Panc1 (cell line): ENCODE results near the gene PEG3. TPM values are rescaled to one million over a fixed set of nuclear protein-coding genes. Genes with fewer than 3 reads are reported as not detected.

ENCODE experiments used
- ATAC-seq: fragments of 200-7000 bp; cut with Tn5 transposase; 2 replicates; pipeline ENCODE4 v1.9.1; 2020; ENCODE audit warnings: mild to moderate bottlenecking, moderate library complexity
- BruUV-seq: library from RNA; stranded (reverse); fragments of 400-500 nt; replicated peaks from 2 replicates; lab custom pipeline; 2021; lab: Mats Ljungman, UMichigan
- CTCF ChIA-PET: fragments of 300-600 bp; sonication (Branson Sonifier 250); formaldehyde crosslinking; loops from one replicate; lab custom pipeline; 2022; ENCODE audit warnings: antibody characterized with exemption; lab: Charles Lee
- POLR2A ChIA-PET: fragments of 300-600 bp; sonication (Branson Sonifier 250); formaldehyde crosslinking; loops from one replicate; lab custom pipeline; 2022; ENCODE audit warnings: antibody characterized with exemption; lab: Charles Lee
- DNase-seq: peaks from one replicate; pipeline ENCODE4 v3.0.0-alpha.2; 2010; ENCODE audit warnings: low read depth, low spot score
- H3K27ac ChIP-seq: 2 replicates; pipeline ENCODE4 v1.5.1; 2011; ENCODE audit warnings: mild to moderate bottlenecking, low read length, inconsistent platforms
- H3K27me3 ChIP-seq: fragments of 200-500 bp; sonication (Bioruptor generic); 2 replicates; pipeline ENCODE4 v1.6.0; 2014; ENCODE audit warnings: low read length, inconsistent platforms; ENCODE audit not compliant: control insufficient read depth, insufficient read depth
- H3K36me3 ChIP-seq: fragments of 200-500 bp; sonication (Bioruptor generic); 2 replicates; pipeline ENCODE4 v1.5.1; 2014; ENCODE audit warnings: inconsistent platforms, mild to moderate bottlenecking, low read length, moderate library complexity; ENCODE audit not compliant: control insufficient read depth, insufficient read depth
- H3K4me1 ChIP-seq: 2 replicates; pipeline ENCODE4 v1.5.1; 2011; ENCODE audit warnings: inconsistent platforms, mild to moderate bottlenecking, low read length, moderate library complexity; ENCODE audit not compliant: control insufficient read depth, insufficient read depth
- H3K4me3 ChIP-seq, 2 experiments: 2 replicates each; pipeline ENCODE4 v1.5.1; 2011 to 2012; ENCODE audit warnings: low read depth in 2 of 2, low read length in 2 of 2, mild to moderate bottlenecking in 2 of 2, inconsistent platforms in 1 of 2, moderate library complexity in 1 of 2
- H3K9me3 ChIP-seq: fragments of 200-500 bp; sonication (Bioruptor generic); 2 replicates; pipeline ENCODE4 v1.5.1; 2014; ENCODE audit warnings: low read depth, mild to moderate bottlenecking, inconsistent platforms, low read length, moderate library complexity; ENCODE audit not compliant: control insufficient read depth, insufficient read depth
- POLR2AphosphoS5 ChIP-seq: IDR thresholded peaks from 2 replicates; pipeline ENCODE4 v1.6.1; 2012; ENCODE audit warnings: mild to moderate bottlenecking, low read depth, low read length, moderate library complexity
- SIN3A ChIP-seq: IDR thresholded peaks from 2 replicates; pipeline ENCODE4 v1.6.1; 2012; ENCODE audit warnings: low read depth, mild to moderate bottlenecking, low read length, moderate library complexity, borderline replicate concordance; ENCODE audit not compliant: insufficient read depth
- TCF7L2 ChIP-seq: IDR thresholded peaks from 2 replicates; pipeline ENCODE4 v1.6.1; 2011; ENCODE audit warnings: mild to moderate bottlenecking, low read depth, low read length, inconsistent platforms
- in situ Hi-C: cut with HindIII; loops from 2 replicates; pipeline ENCODE4 v1.10.0; 2016; ENCODE audit warnings: low sequenced_read_pairs, low pct_unique_long_range_greater_than_20kb
- intact Hi-C: fragments of 100-400 bp; cut with micrococcal nuclease; formaldehyde crosslinking; loops from one replicate; pipeline ENCODE4 v1.10.0; 2022; ENCODE audit not compliant: unreplicated experiment
- total RNA-seq: library from RNA; stranded (reverse); gene quantifications from one replicate; pipeline ENCODE4 v1.2.1, GENCODE V29; 2021; ENCODE audit not compliant: unreplicated experiment
- TF ChIP-seq, protein P1 (sequence below), 2 experiments: IDR thresholded peaks; 2 replicates each; pipeline ENCODE4 v1.6.1; 2011 to 2012; ENCODE audit warnings: low read depth in 2 of 2, control low read depth in 1 of 2, low read length in 1 of 2, mild to moderate bottlenecking in 1 of 2, moderate library complexity in 1 of 2; ENCODE audit not compliant: insufficient read depth in 1 of 2
- TF ChIP-seq, protein P2 (sequence below): fragments of 450-650 bp; IDR thresholded peaks from 2 replicates; pipeline ENCODE4 v1.5.1; 2017; ENCODE audit warnings: mild to moderate bottlenecking

PEG3 gene
- total RNA-seq, 1 experiment from 2014 or later = 0.15 TPM

DNA sequence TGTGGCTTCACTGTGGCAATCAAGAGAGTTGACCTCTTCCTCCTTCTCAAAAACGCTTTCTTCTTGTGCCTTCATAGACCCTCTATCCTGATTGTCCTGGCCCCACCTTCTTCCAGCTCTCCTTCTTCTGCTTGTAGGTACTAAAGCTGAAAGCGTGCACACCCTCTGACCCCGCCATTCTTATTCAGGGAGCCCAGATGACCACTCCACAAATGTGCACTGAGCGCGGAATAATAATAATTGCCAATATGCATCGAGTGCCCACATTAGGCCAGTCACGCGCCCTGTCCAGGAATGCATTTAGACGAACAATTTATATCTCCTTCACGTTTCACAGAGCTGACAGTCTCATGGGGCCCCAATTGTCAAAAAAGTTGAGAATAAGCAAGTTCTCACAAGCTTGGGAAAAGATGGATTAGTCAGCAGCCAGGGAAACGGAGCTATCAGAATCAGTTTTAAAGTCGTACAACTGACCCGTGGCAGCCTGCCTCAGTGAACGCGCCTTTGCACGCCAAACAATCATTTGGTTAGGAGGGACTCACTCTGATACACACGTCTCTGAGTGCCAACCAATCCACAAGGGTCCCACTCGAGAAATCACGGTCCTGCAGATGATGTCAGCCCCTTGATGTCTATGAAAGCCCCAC, 36.7 kb upstream of the PEG3 start:
- ChIA-PET POLR2A (no interaction called here), CTCF (no interaction called here)
- ATAC-seq (no peak), DNase-seq (no peak)
- no TSS peak for BruUV-seq
- H3K36me3 ChIP-seq = no peaks in the 10 kb centered on the region
- H3K27me3 ChIP-seq = no peaks in the 10 kb centered on the region
- no peak overlapping the region for H3K4me3 ChIP-seq
- in situ Hi-C loops = no loop called here
- no peaks in the 10 kb centered on the region for H3K4me1 ChIP-seq
- H3K27ac ChIP-seq = no peak overlapping the region
- intact Hi-C loops = no loop called here
- TF ChIP-seq SIN3A (no peak), TCF7L2 (no peak), POLR2AphosphoS5 (no peak)
- TF ChIP-seq, protein P1, sequence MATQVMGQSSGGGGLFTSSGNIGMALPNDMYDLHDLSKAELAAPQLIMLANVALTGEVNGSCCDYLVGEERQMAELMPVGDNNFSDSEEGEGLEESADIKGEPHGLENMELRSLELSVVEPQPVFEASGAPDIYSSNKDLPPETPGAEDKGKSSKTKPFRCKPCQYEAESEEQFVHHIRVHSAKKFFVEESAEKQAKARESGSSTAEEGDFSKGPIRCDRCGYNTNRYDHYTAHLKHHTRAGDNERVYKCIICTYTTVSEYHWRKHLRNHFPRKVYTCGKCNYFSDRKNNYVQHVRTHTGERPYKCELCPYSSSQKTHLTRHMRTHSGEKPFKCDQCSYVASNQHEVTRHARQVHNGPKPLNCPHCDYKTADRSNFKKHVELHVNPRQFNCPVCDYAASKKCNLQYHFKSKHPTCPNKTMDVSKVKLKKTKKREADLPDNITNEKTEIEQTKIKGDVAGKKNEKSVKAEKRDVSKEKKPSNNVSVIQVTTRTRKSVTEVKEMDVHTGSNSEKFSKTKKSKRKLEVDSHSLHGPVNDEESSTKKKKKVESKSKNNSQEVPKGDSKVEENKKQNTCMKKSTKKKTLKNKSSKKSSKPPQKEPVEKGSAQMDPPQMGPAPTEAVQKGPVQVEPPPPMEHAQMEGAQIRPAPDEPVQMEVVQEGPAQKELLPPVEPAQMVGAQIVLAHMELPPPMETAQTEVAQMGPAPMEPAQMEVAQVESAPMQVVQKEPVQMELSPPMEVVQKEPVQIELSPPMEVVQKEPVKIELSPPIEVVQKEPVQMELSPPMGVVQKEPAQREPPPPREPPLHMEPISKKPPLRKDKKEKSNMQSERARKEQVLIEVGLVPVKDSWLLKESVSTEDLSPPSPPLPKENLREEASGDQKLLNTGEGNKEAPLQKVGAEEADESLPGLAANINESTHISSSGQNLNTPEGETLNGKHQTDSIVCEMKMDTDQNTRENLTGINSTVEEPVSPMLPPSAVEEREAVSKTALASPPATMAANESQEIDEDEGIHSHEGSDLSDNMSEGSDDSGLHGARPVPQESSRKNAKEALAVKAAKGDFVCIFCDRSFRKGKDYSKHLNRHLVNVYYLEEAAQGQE (IDR thresholded peaks at IDR 0.05; ENCODE audit: insufficient read depth in 1 of 2, low read depth in 2 of 2, low read length in 1 of 2) = no peak
- TF ChIP-seq, protein P2, sequence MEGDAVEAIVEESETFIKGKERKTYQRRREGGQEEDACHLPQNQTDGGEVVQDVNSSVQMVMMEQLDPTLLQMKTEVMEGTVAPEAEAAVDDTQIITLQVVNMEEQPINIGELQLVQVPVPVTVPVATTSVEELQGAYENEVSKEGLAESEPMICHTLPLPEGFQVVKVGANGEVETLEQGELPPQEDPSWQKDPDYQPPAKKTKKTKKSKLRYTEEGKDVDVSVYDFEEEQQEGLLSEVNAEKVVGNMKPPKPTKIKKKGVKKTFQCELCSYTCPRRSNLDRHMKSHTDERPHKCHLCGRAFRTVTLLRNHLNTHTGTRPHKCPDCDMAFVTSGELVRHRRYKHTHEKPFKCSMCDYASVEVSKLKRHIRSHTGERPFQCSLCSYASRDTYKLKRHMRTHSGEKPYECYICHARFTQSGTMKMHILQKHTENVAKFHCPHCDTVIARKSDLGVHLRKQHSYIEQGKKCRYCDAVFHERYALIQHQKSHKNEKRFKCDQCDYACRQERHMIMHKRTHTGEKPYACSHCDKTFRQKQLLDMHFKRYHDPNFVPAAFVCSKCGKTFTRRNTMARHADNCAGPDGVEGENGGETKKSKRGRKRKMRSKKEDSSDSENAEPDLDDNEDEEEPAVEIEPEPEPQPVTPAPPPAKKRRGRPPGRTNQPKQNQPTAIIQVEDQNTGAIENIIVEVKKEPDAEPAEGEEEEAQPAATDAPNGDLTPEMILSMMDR = no peak
- no peaks in the 10 kb centered on the region; the same call in 1 of the 2 replicates for H3K9me3 ChIP-seq

DNA sequence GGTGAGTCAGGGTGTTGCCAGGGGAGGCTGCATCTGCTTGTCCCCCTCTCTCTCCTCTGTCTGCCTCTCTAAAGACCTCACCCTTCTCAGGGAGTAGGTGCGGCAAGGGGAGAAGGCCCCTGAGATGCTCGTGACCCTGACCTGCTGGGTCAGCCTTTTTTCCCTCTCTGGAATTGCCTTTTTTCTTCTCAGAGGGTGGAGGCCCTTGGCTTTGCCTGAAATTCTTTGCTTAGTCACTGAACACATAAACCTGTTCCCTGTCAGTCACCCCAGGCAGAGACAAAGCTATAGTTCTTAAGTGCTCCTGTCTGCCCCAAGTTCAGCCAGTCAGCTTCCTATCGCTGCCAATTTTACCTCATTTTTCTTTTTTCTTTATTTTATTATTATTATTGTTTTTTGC, 35.2 kb upstream of the PEG3 start:
- no peaks in the 10 kb centered on the region for H3K4me1 ChIP-seq
- intact Hi-C loops = no loop called here
- no peaks in the 10 kb centered on the region for H3K36me3 ChIP-seq
- TF ChIP-seq POLR2AphosphoS5 (no peak), TCF7L2 (no peak), SIN3A (no peak)
- TF ChIP-seq, protein P2 = no peak
- TF ChIP-seq, protein P1 (IDR thresholded peaks at IDR 0.05; ENCODE audit: insufficient read depth in 1 of 2, low read depth in 2 of 2, low read length in 1 of 2) = no peak
- in situ Hi-C loops = no loop called here
- no peaks in the 10 kb centered on the region; the same call in 1 of the 2 replicates for H3K9me3 ChIP-seq
- ChIA-PET POLR2A (no interaction called here), CTCF (no interaction called here)
- no TSS peak for BruUV-seq
- no peak overlapping the region for H3K27ac ChIP-seq
- H3K27me3 ChIP-seq = no peaks in the 10 kb centered on the region
- ATAC-seq (no peak), DNase-seq (no peak)
- H3K4me3 ChIP-seq = no peak overlapping the region
